Cerebellar cortex (tissue), 1 donor: ENCODE measurements around the gene SMAD3.
"Not testable (repeated sequence)": the region's sequence is repeated elsewhere in the genome, so short reads cannot be mapped to it uniquely, and the experiment has no call there.

Experiments used
- DNase-seq: peaks from one replicate; pipeline ENCODE4 v3.0.0-alpha.2; 2015; ENCODE audit warnings: low spot score

SMAD3 gene

DNA sequence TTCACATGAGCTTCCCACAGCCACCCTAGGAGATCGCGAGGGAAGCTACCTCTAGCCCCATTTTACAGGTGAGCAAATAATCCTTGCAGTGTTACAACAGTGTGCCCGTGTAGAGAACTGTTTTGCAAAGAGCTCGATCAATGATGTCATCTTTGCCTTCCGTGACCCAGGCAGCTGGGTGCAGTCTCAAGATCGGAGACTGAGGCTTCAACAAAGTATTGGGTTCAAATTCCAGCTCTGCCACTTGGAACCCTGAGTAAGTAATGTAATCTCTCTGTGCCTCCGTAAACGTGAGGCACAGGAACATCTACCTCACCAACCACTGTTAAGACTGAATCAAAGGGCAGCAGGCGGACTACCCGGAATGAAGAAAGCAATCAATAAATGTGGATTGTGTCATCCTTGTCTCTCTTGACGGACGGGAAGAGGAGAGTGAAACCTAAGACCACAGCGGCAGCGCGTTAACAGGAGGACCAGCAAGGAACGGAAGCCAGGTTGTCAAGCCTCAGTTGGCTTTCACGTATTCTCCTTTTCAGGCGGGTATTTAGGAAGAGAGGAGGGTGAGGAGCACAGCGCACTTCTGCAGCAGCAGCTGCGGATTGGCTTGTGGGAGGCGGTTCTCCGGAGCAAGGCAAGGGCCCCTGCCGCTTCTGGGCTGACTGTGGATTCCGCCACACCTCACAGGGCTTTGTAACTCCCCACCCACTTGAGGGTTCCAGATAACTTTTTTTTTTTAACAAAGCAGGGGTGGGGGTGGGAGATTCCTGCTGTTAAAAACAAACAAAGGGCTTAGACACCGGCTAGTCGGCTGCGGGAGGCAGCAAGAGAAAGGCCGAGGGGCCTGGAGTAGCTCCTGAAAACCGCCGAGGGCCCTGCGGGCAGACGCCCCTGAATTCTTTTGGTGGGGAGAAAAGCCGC lies 1.5 kb upstream of the SMAD3 start:
- DNase-seq = peak; percentile 33

DNA sequence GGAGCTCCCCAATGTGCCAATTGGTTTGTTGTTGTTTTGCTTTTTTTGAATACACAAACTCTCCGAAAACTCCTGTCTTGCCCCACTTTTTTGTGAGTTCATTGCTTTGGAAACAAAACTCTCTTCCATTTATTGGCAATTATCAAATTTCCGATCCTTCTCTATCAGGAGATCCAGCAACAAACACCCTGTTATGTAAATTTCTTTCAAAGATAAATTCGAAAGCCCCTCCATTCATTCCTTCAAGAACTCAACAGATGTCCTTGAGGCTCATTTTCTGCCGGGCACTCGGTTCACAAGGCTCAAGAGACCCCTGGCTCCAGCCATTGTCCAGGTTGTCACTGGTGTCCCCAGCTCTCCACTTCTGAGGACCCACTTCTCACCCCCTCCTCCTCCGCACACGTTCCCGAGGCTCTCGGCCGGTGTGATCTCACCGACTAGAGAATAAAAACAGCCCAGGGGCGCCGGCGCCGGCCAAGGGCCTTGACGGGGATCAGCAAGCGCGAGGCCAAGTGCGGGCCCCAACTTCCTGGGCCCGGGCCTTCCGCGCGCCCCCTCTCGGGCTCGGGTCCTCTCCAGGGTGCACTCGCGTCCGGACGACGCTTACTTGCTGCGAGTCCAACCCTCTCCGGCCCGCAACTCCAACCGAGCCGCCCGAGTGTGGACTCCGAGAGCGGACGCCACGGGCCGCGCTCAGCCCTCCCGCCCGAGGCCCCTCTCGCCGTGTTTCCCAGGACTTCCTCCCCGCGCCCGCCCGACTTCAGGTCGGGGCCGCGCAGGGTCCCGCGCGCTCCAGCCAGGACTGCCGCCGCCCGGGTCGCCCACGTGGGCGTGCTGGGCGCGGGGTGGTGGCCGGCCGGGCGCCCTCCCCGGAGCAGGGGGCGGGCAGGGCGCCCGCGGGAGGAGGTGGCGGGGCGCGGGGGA lies 533 bp upstream of the SMAD3 start:
- DNase-seq = peak; percentile 28

DNA sequence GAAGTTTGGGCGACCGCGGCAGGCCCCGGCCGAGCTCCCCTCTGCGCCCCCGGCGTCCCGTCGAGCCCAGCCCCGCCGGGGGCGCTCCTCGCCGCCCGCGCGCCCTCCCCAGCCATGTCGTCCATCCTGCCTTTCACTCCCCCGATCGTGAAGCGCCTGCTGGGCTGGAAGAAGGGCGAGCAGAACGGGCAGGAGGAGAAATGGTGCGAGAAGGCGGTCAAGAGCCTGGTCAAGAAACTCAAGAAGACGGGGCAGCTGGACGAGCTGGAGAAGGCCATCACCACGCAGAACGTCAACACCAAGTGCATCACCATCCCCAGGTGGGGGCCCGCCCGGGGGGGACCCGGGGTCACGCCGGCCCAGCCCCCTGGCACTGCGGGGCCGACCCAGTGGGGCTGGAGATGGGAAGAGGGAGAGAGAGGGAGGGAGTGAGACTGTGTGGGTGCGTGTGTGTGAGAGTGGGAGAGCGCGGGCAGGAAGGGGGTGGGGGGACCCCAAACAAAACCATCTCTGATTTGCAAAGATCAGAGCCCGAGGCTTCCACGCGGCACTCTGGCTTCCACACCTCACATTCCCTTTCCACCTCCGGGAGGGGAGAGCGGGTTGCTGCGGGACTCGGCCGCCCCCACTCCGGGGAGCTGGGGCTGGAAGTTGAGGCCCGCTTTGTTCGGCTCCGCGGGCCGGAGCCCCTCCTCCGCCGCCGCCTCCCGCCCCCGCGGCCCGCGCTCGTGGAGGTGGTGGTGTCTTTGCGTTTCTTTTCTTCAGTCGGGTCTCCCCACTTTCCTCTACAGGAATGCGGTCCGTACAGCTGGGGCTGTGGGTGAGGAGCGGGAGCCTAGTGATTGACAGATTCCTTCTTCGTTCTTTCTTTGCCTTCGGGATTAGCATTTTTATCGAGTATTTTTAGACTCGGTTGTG lies 898 bp downstream of the SMAD3 start:
- no peak for DNase-seq

DNA sequence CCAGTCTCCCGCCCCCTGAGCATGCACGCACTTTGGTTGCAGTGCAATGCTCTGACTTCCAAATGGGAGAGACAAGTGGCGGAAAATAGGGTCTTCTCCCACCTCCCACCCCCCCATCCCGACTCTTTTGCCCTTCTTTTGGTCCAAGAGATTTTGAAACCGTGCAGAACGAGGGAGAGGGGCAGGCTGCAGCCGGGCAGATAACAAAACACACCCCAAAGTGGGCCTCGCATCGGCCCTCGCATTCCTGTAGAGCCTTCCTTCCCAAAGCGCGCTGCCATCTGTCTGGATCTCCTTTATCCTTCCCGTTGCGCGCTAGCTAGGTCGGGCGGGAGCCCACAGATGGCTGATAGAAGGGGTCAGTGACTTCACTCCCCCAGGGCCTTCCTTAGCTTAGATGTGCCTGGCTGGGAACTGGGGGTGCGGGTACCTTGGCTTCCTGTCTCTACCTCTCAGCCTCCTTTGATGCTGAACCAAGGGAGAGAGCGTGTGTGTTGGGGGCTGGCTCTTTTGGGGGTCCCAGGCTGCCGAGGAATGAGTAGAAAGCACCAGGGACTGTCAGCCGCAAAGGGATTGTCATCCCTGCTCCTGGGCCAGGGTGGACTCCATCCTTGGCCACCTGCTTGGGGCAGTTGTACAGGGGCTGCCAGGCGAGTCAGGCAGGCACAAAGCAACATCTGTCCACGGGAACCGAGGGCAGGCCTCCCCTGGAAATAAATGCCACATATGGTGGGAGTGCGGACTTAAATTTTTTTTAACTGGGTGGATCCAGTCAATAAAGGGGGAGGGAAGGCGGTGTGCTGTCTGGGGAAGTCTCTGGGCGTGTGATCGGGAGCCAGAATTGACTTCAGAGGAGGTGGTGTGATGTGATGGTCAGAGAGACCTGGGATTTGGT lies 1.8 kb downstream of the SMAD3 start:
- DNase-seq = no peak

DNA sequence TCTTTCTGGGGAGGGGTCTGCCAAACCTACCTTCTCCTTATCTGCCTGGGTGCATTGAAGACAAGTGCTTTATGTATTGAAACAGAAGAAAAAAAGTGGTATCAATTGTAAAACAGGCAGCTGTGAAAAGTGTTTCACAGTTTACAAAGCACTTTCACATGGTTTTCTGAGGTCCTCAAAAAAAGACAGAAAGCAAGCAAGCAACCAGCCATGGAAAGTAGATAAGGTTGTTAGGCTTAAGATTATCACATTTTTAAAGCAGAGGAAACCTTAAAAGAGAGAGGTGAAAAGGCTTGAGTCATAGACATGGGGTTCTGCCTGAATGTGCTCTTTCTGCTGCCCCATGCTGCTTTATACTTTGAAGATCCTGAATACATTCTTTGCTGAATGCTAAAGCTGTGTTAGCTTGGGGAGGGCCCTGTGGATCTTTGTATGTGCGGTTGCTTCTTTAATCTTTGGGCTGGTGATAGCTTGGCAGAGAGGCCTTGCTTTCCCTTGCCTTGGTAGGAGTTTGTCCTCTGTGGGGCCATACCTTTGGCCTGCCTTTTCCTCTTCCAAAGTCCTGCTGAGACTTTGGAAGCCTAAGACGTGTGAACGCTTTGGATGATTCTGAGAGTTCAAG lies 2.6 kb downstream of the SMAD3 start:
- no peak for DNase-seq

DNA sequence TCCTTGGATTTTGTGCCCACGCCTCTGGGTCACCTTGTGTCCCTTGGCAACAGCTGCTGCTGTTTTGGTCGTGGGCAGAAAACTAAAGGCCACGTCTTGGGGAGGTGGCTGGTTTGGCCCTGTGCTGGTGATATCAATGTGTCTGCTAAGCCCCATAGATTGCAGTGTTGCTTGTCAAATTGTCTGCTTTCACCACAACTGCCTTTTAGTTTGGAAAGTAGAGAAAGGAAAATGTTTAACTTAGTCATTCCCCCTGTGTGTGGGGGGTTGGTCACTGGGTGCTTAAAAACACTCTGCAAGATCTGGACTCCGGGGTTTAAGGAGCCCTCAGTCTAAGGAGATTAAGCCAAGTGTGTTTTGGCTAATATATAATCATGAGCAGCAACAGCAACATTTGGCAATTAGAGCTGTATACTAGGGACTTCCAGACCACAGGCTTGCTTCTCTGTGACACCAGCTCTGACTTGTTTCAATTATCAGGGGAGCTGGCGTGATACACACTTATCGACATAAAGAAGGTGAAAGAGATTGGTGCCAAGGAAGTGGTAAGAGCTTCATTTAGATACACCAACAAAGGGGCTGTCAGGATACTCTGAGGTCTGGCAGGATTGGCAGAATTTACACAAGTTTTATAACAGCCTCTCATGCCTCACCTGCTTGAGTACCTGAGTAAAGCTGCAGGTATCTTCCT lies 3.5 kb downstream of the SMAD3 start:
- DNase-seq = no peak

DNA sequence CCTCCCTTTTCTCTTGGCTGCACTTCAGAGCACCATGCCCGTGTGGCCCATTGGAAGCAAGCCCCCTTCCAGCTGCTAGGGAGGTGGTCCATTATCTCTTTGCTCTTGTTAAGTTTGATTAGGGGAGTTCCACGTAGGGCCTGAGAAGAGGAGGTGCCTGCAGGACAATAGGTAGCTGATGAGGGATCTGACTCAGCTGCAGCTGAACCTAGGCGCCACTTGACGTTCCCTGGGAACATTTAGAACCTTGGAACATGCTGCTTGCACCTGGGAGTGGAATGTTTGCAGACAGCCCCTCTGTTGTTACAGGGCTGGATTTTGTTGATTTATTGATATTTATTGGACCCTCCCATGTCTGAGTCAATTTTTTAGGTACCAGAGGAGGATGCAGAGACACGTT lies 4.7 kb downstream of the SMAD3 start:
- no peak for DNase-seq

DNA sequence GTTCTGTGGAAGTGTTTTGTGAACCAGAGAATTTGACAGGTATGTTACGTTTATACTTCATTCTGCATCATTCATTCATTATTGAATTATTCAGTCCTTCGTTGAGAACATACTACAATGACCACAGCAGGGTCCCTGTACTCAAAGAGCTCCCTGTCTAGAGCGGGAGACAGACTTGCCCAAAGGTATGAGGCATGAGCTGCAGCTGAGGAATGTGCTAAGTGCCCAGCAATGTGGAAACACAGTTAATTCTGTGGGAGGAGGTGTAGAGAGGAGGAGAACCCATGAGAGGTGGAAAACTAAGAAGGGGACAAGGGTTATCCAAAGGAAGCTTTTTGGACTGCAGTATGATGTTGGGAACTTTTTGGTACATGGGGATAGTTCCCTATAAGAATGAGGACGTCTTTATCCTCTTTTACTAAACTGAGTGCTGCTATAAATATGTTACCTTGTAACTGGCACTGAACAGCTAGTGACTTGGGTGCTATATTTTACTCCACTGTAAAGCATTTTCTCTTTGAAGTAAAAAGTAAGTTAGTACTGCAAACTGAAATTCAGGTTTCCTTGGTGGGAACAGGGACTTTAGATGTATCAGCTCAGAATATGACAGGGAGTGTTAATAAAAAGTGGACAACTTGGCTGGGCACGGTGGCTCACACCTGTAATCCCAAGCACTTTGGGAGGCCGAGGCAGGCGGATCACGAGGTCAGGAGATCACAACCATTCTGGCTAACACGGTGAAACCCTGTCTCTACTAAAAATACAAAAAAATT lies 5.7 kb downstream of the SMAD3 start:
- no peak for DNase-seq

DNA sequence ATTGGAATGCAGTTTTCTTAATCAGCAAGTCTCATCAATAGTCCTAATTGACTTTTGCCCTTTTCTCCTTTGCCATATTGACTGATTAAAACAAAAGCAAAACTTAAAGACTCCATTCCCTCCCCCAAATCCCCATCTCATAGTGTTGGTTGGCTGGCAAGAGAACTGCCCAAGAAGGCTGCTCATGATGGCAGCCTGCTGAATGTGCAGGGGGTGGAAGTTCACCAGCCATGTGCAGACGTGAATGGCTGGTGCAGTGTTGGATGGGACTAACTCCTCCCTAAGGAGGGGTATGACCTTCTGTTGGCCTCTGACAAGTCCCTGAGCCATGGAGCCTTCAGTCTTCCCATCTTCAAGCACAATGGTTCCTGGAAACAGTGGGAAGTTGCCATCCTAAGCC lies 7.0 kb downstream of the SMAD3 start:
- no peak for DNase-seq

DNA sequence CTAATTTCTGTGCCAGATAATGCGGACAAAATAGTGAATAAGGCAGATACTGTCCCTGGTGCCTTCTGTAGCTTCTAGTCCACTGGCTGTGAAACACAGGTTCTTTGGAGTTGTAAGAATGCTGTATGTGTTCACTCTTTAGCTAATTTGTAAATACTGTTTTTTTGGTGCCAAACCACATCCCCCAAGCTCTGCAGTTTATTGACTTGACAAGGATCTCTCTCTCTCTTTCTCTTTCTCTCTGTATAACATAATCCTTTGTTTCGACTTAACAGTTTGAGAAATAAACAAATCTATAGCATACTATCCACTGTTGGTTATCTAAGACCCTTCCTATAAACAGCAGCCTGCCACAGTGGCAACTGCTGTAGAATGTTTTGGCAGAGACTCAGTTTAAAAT lies 7.6 kb downstream of the SMAD3 start:
- no peak for DNase-seq

DNA sequence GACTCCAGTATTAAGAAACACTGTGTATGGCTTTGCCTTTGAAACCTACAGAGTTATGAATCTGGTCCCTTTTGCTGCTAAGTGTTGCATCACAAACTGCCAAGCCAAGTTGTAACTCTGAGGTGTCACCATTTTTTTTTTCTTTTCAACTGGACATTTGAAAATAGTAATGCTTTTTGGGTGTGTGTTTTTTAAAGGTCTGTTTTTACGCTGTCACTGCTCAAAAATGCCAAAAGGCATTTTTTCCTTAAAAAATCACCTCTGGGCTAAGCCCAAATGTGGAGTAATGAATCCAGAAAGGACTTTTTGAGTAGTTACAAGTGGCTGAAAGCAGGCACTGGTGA lies 9.5 kb downstream of the SMAD3 start:
- DNase-seq = no peak

DNA sequence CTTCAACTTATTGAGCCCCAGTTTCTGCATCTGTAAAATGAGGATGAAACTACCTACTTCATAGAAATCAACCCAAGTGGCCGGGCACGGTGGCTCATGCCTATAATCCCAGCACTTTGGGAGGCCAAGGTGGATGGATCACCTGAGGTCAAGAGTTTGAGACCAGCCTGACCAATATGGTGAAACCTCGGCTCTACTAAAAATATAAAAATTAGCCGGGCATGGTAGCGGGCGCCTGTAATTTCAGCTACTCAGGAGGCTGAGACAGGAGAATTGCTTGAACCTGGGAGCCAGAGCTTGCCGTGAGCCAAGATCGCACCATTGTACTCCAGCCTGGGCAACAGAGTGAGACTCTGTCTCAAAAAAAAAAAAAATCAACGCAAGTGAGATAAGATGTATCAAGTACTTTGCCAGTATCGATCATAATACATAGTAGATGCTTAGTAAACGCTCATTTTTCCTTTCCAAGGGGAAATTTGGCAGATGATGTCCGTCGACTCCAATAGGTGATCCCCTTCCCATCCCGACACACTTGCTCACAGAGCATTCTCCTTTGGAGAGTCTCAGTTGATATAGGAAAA lies 10.2 kb downstream of the SMAD3 start:
- DNase-seq = not testable (repeated sequence)

DNA sequence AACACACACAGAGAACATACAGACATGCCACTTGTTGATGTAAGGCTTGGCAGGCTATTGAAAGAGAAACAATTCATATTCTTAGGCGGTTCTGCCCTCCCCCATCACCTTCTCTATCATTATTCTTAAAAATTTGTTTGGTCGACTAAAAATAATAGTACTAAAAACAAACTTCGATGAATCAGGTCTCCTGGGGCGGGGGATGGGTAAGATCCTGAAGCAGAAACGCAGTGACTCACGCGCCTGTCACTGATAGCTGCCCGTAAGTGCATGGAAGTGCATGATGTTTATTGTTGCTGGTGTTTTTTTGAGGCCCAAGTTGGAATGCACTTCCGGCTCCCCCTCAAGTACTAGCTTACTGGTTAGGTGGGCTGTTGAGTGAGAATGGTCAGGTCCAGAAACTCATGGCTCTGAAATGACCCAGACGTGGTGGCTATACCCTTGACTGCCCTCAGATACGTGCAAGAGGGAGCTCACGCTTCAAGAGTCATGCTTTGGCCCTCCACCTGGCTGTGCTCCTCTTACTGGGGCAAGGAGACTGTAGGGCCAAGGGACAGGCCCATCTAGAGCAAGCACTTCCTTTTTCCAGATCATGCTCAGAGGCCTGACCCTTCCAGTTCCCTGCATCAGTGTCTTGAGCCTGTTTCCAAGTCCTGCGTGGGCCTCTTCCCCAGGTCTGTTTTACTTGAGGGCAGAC lies 10.9 kb downstream of the SMAD3 start:
- DNase-seq = no peak

DNA sequence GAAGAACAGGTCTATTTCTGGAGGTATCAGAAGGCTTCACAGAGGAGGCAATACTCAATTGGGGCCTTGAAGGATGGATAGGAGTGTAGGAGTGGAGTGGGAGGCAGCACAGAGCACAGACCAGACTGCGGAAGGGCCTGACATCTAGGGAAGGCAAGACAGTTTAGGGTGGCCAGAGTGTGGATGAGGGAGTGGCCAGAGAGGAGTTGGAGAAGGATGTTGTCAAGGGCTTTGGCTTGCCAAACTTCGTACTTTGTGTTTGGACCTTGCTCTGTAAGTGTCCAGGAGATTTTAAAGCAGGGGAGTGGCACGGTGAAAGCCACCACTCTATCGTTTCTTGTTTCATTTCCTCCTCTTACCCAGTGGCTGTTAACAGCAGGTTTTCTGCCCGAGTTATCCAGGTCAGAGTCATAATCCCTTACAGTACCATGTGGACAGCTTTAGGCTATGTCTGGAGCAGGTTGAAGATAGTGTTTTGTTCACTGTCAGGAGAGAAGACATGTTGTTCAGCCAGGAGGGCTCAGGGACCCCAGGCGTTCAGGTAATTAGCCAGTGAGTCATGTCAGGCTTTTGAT lies 12.3 kb downstream of the SMAD3 start:
- no peak for DNase-seq

DNA sequence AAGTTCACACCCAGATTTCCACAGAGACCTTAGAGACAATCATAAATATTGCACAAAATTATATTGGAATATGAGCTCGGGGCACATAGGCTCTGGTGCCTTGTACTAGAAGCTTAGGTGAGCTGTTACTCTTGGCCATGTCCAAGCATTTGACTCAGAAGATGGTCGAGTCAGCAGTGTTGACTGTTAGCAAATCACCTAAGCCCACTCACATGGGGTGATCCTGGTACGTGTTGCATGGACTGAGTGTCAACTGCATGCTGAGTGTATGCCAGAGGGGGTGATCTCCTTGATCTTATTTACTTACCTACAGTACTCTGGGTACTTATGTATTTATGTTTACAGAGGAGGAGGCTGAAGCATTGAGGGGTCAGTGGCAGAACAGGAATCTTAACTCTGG lies 14.0 kb downstream of the SMAD3 start:
- no peak for DNase-seq

DNA sequence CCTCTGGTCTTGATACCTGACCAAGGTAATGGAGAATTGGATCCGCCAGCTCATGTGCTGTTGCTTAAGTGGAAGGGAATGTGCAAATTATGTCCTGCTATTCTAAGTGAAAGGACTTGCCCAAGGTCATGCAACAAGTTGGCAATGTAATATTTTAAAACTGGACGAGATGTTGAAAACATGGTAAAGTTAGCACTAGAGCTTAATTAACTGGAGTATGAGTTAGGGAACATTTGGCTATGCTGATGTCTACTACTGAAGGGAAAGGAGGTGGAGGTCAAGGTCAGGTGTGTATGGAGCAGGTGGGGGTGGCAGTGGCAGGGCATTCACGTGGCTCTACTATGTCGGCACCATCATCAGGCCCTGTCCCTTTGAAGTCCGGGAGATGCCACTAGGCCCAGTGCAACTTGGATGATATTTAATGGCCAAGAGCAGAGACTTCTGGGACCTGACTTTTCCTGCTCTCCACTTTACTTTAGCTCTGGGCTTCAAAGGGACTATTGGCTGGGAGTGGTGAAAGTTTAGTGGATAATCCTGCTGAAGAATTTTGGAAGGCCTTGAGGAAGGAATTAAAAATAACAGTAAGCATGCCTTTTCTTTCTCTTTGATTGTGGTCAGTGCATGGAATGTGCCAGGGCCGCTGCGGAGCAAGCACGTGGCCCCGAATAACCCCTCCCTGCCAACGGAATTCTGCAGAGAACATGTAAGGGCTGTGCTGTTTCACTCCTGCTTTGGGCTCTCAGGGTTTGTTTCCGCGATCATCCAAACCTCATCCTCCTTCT lies 14.9 kb downstream of the SMAD3 start:
- no peak for DNase-seq

DNA sequence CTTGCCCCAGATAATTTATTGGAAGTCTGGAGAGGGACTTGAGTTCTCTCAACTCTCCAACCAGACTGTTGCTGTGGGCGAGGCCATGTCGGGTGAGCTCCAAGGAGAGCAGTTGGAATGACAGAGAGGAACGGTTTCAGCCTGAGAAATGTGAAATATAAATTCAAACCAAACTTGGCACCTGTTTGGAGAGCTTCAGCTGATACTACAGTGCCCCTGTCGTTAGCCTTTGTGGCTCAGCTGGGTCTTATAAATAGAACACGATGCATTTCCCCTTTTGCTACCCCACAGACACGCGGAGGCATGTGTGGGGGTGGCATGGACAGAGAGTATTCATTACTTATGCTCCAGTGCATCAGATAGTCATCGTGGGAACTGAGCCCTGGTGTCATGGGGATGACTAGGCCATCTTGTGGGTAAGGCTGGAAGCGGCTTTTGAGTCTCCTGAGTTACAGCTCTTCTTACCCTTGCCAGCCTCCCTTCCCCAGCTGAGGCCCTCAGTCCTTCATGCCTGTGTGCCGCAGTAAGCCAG lies 15.6 kb downstream of the SMAD3 start:
- DNase-seq = no peak
